ENCODE measurements around the gene CDKAL1. TPM values are rescaled to one million over a fixed set of nuclear protein-coding genes. Genes with fewer than 3 reads are reported as not detected.

The CDKAL1 gene
- total and polyA plus RNA-seq, 11 donors = 3.2 to 14.3 (median 9.3) TPM

GRCh38 chr6:20680697-20681165 is 146.5 kb downstream of the CDKAL1 start:
- no peak for ATAC-seq
- WGBS, 4 donors = 38 to 59% (median 47%) methylated on average over 4 of the region's 4 CpGs
- intact Hi-C loops (cut with DNase I) = no loop called here
- peak overlapping the region in 1 of 12 donors; percentile 37 for H3K27ac ChIP-seq
- DNase-seq = no peak
- no peak for TF ChIP-seq CTCF (IDR thresholded peaks at IDR 0.05)
- TF ChIP-seq POLR2A (IDR thresholded peaks at IDR 0.05) = no peak
- no peaks in the 10 kb centered on the region for H3K36me3 ChIP-seq
- no peaks in the 10 kb centered on the region for H3K9me3 ChIP-seq
- no peak overlapping the region for H3K4me3 ChIP-seq
- H3K27me3 ChIP-seq = no peaks in the 10 kb centered on the region
- H3K4me1 ChIP-seq = peaks cover 0 to 16% (median 3%) of the 10 kb centered on the region in 12 donors

- no peaks in the 10 kb centered on the region for H3K36me3 ChIP-seq
- no peaks in the 10 kb centered on the region for H3K9me3 ChIP-seq
- H3K27me3 ChIP-seq = no peaks in the 10 kb centered on the region
- H3K4me3 ChIP-seq = no peak overlapping the region
- TF ChIP-seq CTCF (IDR thresholded peaks at IDR 0.05) (no peak), POLR2A (IDR thresholded peaks at IDR 0.05) (no peak)
- ATAC-seq (no peak), DNase-seq (no peak)
- intact Hi-C loops (cut with DNase I) = no loop called here
- peak overlapping the region in 1 of 12 donors; percentile 37 for H3K27ac ChIP-seq
- peaks cover 0 to 16% (median 3%) of the 10 kb centered on the region in 12 donors for H3K4me1 ChIP-seq
Observed at GRCh38 chr6:20681243-20681684, 147.0 kb downstream of the CDKAL1 start.

GRCh38 chr6:20684474-20684873 is 150.2 kb downstream of the CDKAL1 start:
- Histone ChIP-seq H3K27me3 (no peaks in the 10 kb centered on the region), H3K4me1 (peaks cover 0 to 24% (median 3%) of the 10 kb centered on the region in 12 donors), H3K4me3 (no peak overlapping the region), H3K9me3 (peaks cover 0 to 6% (median 0%) of the 10 kb centered on the region in 12 donors), H3K36me3 (no peaks in the 10 kb centered on the region), H3K27ac (no peak overlapping the region)
- no peak for ATAC-seq
- WGBS, 4 donors = 95 to 99% (median 95%) methylated on average over 3 of the region's 3 CpGs
- no peak for DNase-seq
- TF ChIP-seq POLR2A (IDR thresholded peaks at IDR 0.05) = no peak
- intact Hi-C loops (cut with DNase I) = no loop called here

GRCh38 chr6:20686142-20686541 is 151.9 kb downstream of the CDKAL1 start:
- WGBS, 4 donors = 93 to 94% (median 94%) methylated on average over 6 of the region's 6 CpGs
- Histone ChIP-seq H3K27me3 (no peaks in the 10 kb centered on the region), H3K4me1 (peaks cover 0 to 13% (median 0%) of the 10 kb centered on the region in 12 donors), H3K9me3 (peaks cover 0 to 6% (median 0%) of the 10 kb centered on the region in 12 donors), H3K27ac (no peak overlapping the region), H3K4me3 (no peak overlapping the region), H3K36me3 (no peaks in the 10 kb centered on the region)
- DNase-seq = no peak
- intact Hi-C loops (cut with DNase I) = no loop called here
- no peak for ATAC-seq
- TF ChIP-seq POLR2A (IDR thresholded peaks at IDR 0.05) (no peak), CTCF (IDR thresholded peaks at IDR 0.05) (no peak)

- TF ChIP-seq CTCF (IDR thresholded peaks at IDR 0.05) = no peak
- TF ChIP-seq POLR2A (IDR thresholded peaks at IDR 0.05) = no peak
- Histone ChIP-seq H3K9me3 (peaks cover 0 to 6% (median 0%) of the 10 kb centered on the region in 12 donors), H3K36me3 (no peaks in the 10 kb centered on the region), H3K4me1 (peaks cover 0 to 8% (median 0%) of the 10 kb centered on the region in 12 donors), H3K4me3 (no peak overlapping the region), H3K27ac (no peak overlapping the region), H3K27me3 (no peaks in the 10 kb centered on the region)
- ATAC-seq = no peak
- no peak for DNase-seq
- intact Hi-C loops (cut with DNase I) = no loop called here
- WGBS, 4 donors = 93 to 100% (median 96%) methylated on average over 2 of the region's 2 CpGs
Observed at GRCh38 chr6:20687494-20687893, 153.2 kb downstream of the CDKAL1 start.
